Neural progenitor cell (in vitro differentiated cells): ENCODE data around the gene TWSG1. TPM values are rescaled to one million over a fixed set of nuclear protein-coding genes. Genes with fewer than 3 reads are reported as not detected.

Experiments
- DNase-seq: peaks from one replicate; pipeline ENCODE4 v3.0.0-alpha.2; 2016; ENCODE audit warnings: low spot score
- H2AFZ ChIP-seq: fragments of 200-600 bp; sonication (generic); replicated peaks from 2 replicates; pipeline ENCODE4 v1.6.1; 2016; ENCODE audit warnings: antibody characterized with exemption
- H3F3A ChIP-seq: fragments of 200-600 bp; sonication (generic); 2 replicates; pipeline ENCODE4 v1.6.1; 2016; ENCODE audit warnings: antibody characterized with exemption, low read depth
- H3K27ac ChIP-seq: fragments of 200-600 bp; sonication (generic); 2 replicates; pipeline ENCODE4 v1.5.1; 2016; ENCODE audit warnings: mild to moderate bottlenecking
- H3K27me3 ChIP-seq: fragments of 200-600 bp; sonication (generic); 2 replicates; pipeline ENCODE4 v1.6.1; 2016; ENCODE audit warnings: mild to moderate bottlenecking, moderate library complexity
- H3K36me3 ChIP-seq: fragments of 200-600 bp; sonication (generic); 2 replicates; pipeline ENCODE4 v1.5.1; 2016
- H3K4me1 ChIP-seq: fragments of 200-600 bp; sonication (generic); 2 replicates; pipeline ENCODE4 v1.6.1; 2016; ENCODE audit warnings: mixed run types
- H3K4me2 ChIP-seq: fragments of 200-600 bp; sonication (generic); 2 replicates; pipeline ENCODE4 v1.6.1; 2016
- H3K4me3 ChIP-seq: fragments of 200-600 bp; sonication (generic); 2 replicates; pipeline ENCODE4 v1.5.1; 2016
- H3K79me2 ChIP-seq: fragments of 200-600 bp; sonication (generic); 2 replicates; pipeline ENCODE4 v1.6.1; 2016; ENCODE audit warnings: low read depth
- H3K9ac ChIP-seq: fragments of 200-600 bp; sonication (generic); 2 replicates; pipeline ENCODE4 v1.6.1; 2016
- H3K9me3 ChIP-seq: fragments of 200-600 bp; sonication (generic); 2 replicates; pipeline ENCODE4 v1.5.1; 2016; ENCODE audit warnings: low read depth
- H4K20me1 ChIP-seq: fragments of 200-600 bp; sonication (generic); 2 replicates; pipeline ENCODE4 v1.6.1; 2016; ENCODE audit warnings: low read depth
- H3K27ac Mint-ChIP-seq: 3 replicates; pipeline ENCODE4 v1.8.0; 2021; ENCODE audit warnings: mixed read lengths
- H3K27me3 Mint-ChIP-seq: 2 replicates; pipeline ENCODE4 v1.8.0; 2022; ENCODE audit warnings: low read depth, mild to moderate bottlenecking, inconsistent platforms, moderate library complexity, mixed read lengths; ENCODE audit not compliant: insufficient read depth
- H3K36me3 Mint-ChIP-seq: 3 replicates; pipeline ENCODE4 v1.8.0; 2021; ENCODE audit warnings: mixed read lengths
- H3K4me1 Mint-ChIP-seq: 3 replicates; pipeline ENCODE4 v1.8.0; 2021; ENCODE audit warnings: mixed read lengths
- H3K4me3 Mint-ChIP-seq: 3 replicates; pipeline ENCODE4 v1.8.0; 2021; ENCODE audit warnings: mild to moderate bottlenecking, moderate library complexity, mixed read lengths
- H3K9me3 Mint-ChIP-seq: 3 replicates; pipeline ENCODE4 v1.8.0; 2020; ENCODE audit warnings: mixed read lengths
- EZH2 ChIP-seq: fragments of 200-600 bp; sonication (generic); IDR thresholded peaks from 2 replicates; pipeline ENCODE4 v1.6.1; 2017; ENCODE audit warnings: antibody characterized with exemption, mild to moderate bottlenecking, moderate library complexity
- EZH2phosphoT487 ChIP-seq: fragments of 200-600 bp; sonication (generic); IDR thresholded peaks from 2 replicates; pipeline ENCODE4 v1.6.1; 2017; ENCODE audit warnings: antibody characterized with exemption
- total RNA-seq: library from RNA; depleted of rRNA; stranded (reverse); fragments of >200 nt; gene quantifications from 2 replicates; pipeline ENCODE4 v1.2.3, GENCODE V29; 2015; ENCODE audit warnings: low replicate concordance
- TF ChIP-seq, protein P1 (sequence below): fragments of 200-600 bp; sonication (generic); IDR thresholded peaks from 2 replicates; pipeline ENCODE4 v1.5.1; 2017; ENCODE audit warnings: antibody characterized with exemption, mild to moderate bottlenecking

Gene TWSG1
- total RNA-seq, 1 donor from 2014 or later, result 87.9 TPM

DNA sequence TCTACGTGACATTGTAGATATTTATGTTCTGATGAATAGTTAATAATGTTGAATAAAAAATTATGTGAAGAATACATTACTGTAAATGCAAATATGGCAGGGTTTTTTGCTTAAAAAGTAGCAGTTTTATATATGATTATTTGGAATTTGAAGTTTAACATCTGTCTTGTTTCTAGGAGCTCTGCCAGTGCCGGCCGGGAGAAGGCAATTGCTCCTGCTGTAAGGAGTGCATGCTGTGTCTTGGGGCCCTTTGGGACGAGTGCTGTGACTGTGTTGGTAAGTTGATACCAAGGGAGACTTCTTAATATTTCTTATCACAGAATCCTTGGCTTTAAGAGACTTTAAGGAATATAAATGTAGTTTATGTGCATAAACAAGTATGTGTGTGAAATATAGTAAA is 25.2 kb downstream of the TWSG1 start:
- Histone ChIP-seq H2AFZ (no peak overlapping the region), H3K4me2 (no peak overlapping the region), H3K36me3 (no peaks in the 10 kb centered on the region), H3F3A (no peaks in the 10 kb centered on the region), H3K9ac (no peak overlapping the region), H3K27ac (no peak overlapping the region), H3K79me2 (peaks cover 5% of the 10 kb centered on the region), H3K4me1 (no peaks in the 10 kb centered on the region), H3K4me3 (no peak overlapping the region), H3K9me3 (no peaks in the 10 kb centered on the region), H4K20me1 (no peaks in the 10 kb centered on the region), H3K27me3 (no peaks in the 10 kb centered on the region)
- no peak for TF ChIP-seq EZH2
- no peak for TF ChIP-seq EZH2phosphoT487
- Mint-ChIP-seq H3K9me3 (no peaks in the 10 kb centered on the region), H3K36me3 (peaks cover 19% of the 10 kb centered on the region), H3K4me3 (no peak overlapping the region), H3K27ac (no peak overlapping the region), H3K27me3 (no peaks in the 10 kb centered on the region), H3K4me1 (no peaks in the 10 kb centered on the region)
- DNase-seq, result no peak

DNA sequence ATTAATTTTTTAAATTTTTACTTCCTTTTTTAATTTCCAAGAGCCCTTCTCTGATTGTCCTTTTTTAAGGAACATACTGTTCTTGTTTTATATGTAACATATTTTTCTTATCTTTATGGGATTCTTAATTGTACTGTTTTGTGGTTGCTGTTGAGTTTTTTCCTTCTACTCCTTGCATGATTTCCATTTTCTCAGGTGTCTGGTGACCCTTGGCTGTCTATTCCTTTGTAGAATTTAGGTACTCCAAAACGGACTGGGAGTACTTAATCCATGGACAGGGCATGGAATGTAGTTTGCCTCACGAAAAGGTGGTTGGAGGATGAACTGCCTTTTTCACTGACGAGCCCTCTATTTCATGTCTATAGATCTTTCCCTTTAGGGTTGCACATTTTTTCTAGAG is 26.6 kb downstream of the TWSG1 start:
- no peaks in the 10 kb centered on the region for H4K20me1 ChIP-seq
- H3K27me3 ChIP-seq, result no peaks in the 10 kb centered on the region
- no peak overlapping the region for H3K9ac ChIP-seq
- no peak for DNase-seq
- TF ChIP-seq, protein P1, sequence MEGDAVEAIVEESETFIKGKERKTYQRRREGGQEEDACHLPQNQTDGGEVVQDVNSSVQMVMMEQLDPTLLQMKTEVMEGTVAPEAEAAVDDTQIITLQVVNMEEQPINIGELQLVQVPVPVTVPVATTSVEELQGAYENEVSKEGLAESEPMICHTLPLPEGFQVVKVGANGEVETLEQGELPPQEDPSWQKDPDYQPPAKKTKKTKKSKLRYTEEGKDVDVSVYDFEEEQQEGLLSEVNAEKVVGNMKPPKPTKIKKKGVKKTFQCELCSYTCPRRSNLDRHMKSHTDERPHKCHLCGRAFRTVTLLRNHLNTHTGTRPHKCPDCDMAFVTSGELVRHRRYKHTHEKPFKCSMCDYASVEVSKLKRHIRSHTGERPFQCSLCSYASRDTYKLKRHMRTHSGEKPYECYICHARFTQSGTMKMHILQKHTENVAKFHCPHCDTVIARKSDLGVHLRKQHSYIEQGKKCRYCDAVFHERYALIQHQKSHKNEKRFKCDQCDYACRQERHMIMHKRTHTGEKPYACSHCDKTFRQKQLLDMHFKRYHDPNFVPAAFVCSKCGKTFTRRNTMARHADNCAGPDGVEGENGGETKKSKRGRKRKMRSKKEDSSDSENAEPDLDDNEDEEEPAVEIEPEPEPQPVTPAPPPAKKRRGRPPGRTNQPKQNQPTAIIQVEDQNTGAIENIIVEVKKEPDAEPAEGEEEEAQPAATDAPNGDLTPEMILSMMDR, result no peak
- TF ChIP-seq EZH2phosphoT487 (no peak), EZH2 (no peak)
- H3K4me1 ChIP-seq, result no peaks in the 10 kb centered on the region
- no peak overlapping the region for H2AFZ ChIP-seq
- no peak overlapping the region for H3K27ac Mint-ChIP-seq
- no peaks in the 10 kb centered on the region for H3K9me3 Mint-ChIP-seq
- H3K36me3 Mint-ChIP-seq, result peaks cover 19% of the 10 kb centered on the region
- no peaks in the 10 kb centered on the region for H3K9me3 ChIP-seq
- H3K27me3 Mint-ChIP-seq, result no peaks in the 10 kb centered on the region
- peaks cover 2% of the 10 kb centered on the region for H3K4me1 Mint-ChIP-seq
- no peaks in the 10 kb centered on the region for H3K79me2 ChIP-seq
- H3K4me3 ChIP-seq, result no peak overlapping the region
- no peaks in the 10 kb centered on the region for H3K36me3 ChIP-seq
- H3K4me2 ChIP-seq, result no peak overlapping the region
- H3K27ac ChIP-seq, result no peak overlapping the region
- H3K4me3 Mint-ChIP-seq, result no peak overlapping the region
- no peaks in the 10 kb centered on the region for H3F3A ChIP-seq

DNA sequence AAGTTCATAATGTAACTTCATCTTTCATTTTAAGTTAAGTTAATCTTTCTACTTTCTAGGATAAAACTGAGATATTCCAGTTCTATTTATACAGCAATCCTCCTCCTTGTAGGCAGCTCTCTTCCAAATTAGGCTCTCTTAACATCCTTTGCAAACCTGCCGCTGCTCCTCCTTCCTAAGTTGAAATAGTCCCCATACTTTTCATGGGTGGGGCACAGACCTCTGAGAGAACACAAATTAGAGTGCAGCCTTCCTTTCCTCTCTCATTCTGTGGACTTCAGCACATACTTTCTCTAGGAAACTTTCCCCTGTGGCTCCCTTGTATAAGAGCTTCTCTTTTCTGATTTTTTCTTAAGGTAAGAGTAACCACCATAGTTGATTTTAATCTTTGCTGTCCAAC is 28.3 kb downstream of the TWSG1 start:
- DNase-seq, result no peak
- no peaks in the 10 kb centered on the region for H3K36me3 ChIP-seq
- TF ChIP-seq, protein P1, result no peak
- no peak for TF ChIP-seq EZH2
- no peak for TF ChIP-seq EZH2phosphoT487
- no peaks in the 10 kb centered on the region for H3K79me2 ChIP-seq
- no peak overlapping the region for H3K27ac Mint-ChIP-seq
- H2AFZ ChIP-seq, result no peak overlapping the region
- H3K9me3 ChIP-seq, result no peaks in the 10 kb centered on the region
- peaks cover 28% of the 10 kb centered on the region for H3K36me3 Mint-ChIP-seq
- H3K9ac ChIP-seq, result no peak overlapping the region
- H3K27ac ChIP-seq, result no peak overlapping the region
- no peaks in the 10 kb centered on the region for H4K20me1 ChIP-seq
- no peak overlapping the region for H3K4me2 ChIP-seq
- H3K4me3 Mint-ChIP-seq, result no peak overlapping the region
- H3K27me3 ChIP-seq, result no peaks in the 10 kb centered on the region
- no peaks in the 10 kb centered on the region for H3K4me1 ChIP-seq
- no peaks in the 10 kb centered on the region for H3F3A ChIP-seq
- no peaks in the 10 kb centered on the region for H3K27me3 Mint-ChIP-seq
- H3K9me3 Mint-ChIP-seq, result peaks cover 3% of the 10 kb centered on the region
- H3K4me1 Mint-ChIP-seq, result peaks cover 5% of the 10 kb centered on the region
- no peak overlapping the region for H3K4me3 ChIP-seq

DNA sequence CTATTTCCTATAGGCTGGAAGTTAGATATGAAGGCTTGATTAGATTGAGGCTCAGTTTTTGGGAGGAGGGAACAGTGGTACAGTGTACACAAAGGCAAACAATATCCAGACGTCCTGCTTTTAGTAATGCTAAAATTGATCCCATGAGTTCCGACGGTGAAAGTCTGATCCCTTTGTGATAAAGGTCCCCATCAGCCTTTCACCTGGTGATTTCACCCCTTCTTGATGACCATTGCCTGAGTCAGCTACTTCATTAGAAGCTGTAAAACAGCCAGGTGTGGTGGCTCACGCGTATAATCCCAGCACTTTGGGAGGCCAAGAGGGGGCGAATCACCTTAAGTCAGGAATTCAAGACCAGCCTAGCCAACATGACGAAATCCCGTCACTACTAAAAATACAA is 29.7 kb downstream of the TWSG1 start:
- no peak overlapping the region for H3K4me3 Mint-ChIP-seq
- Histone ChIP-seq H4K20me1 (no peaks in the 10 kb centered on the region), H3K36me3 (no peaks in the 10 kb centered on the region), H3K27me3 (no peaks in the 10 kb centered on the region), H2AFZ (no peak overlapping the region), H3F3A (no peaks in the 10 kb centered on the region), H3K4me2 (no peak overlapping the region), H3K4me3 (no peak overlapping the region), H3K9ac (no peak overlapping the region), H3K9me3 (no peaks in the 10 kb centered on the region), H3K27ac (no peak overlapping the region), H3K79me2 (no peaks in the 10 kb centered on the region), H3K4me1 (no peaks in the 10 kb centered on the region)
- no peak overlapping the region for H3K27ac Mint-ChIP-seq
- peaks cover 3% of the 10 kb centered on the region for H3K9me3 Mint-ChIP-seq
- TF ChIP-seq EZH2phosphoT487 (no peak), EZH2 (no peak)
- TF ChIP-seq, protein P1, result no peak
- H3K4me1 Mint-ChIP-seq, result peaks cover 5% of the 10 kb centered on the region
- peaks cover 29% of the 10 kb centered on the region for H3K36me3 Mint-ChIP-seq
- H3K27me3 Mint-ChIP-seq, result no peaks in the 10 kb centered on the region
- no peak for DNase-seq
